Neutrophil (primary cell): ENCODE measurements around the gene ASTN2.

ENCODE experiments used
- H3K27ac ChIP-seq: fragments of 200-600 bp; sonication (generic); 2 replicates; pipeline ENCODE4 v1.5.1; 2016; ENCODE audit warnings: mild to moderate bottlenecking, moderate library complexity
- H3K27me3 ChIP-seq: fragments of 200-600 bp; sonication (generic); 2 replicates; pipeline ENCODE4 v1.6.0; 2016; ENCODE audit warnings: mild to moderate bottlenecking
- H3K36me3 ChIP-seq: fragments of 200-600 bp; sonication (generic); 2 replicates; pipeline ENCODE4 v1.5.1; 2017
- H3K4me1 ChIP-seq, 2 experiments: fragments of 200-600 bp in 1 of 2; sonication (generic) in 1 of 2; 1 replicate in 1 of 2; 2 replicates in 1 of 2; pipeline versions ENCODE4 v1.5.1 to v1.6.1; 2013 to 2016; ENCODE audit warnings: low read depth in 1 of 2, low read length in 1 of 2, mild to moderate bottlenecking in 1 of 2, moderate library complexity in 1 of 2; ENCODE audit not compliant: control insufficient read depth in 1 of 2, insufficient read depth in 1 of 2
- H3K4me3 ChIP-seq, 2 experiments: fragments of 200-600 bp in 1 of 2; sonication (generic) in 1 of 2; 1 replicate in 1 of 2; 2 replicates in 1 of 2; pipeline ENCODE4 v1.5.1; 2013 to 2016; ENCODE audit warnings: low read depth in 1 of 2, low read length in 1 of 2, mild to moderate bottlenecking in 1 of 2, moderate library complexity in 1 of 2
- H3K9me3 ChIP-seq: fragments of 200-600 bp; sonication (generic); 2 replicates; pipeline ENCODE4 v1.5.1; 2016
- TF ChIP-seq, protein P1 (sequence below): fragments of 200-600 bp; sonication (generic); IDR thresholded peaks from 2 replicates; pipeline ENCODE4 v1.5.1; 2016; ENCODE audit warnings: antibody characterized with exemption

Gene ASTN2

DNA sequence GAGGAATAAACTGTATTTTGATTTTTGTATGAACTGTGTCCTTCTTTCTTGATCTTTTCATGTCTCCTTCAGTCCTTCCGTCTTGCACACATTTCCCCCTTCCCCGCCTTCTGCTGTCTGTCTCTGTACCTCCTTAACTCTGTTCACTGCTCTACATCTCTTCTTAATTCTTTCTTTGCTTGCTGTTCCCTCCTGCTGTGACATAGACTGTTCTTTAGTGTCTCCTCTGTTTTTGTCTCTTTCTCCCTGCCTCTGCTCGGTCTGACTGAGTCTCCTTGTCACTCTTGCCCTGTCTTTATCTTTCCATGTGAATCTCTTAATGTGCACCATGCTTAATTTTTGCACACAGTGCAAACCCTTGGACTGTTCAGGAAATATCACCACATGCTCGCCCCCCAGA is 614.8 kb downstream of the ASTN2 start:
- TF ChIP-seq, protein P1, sequence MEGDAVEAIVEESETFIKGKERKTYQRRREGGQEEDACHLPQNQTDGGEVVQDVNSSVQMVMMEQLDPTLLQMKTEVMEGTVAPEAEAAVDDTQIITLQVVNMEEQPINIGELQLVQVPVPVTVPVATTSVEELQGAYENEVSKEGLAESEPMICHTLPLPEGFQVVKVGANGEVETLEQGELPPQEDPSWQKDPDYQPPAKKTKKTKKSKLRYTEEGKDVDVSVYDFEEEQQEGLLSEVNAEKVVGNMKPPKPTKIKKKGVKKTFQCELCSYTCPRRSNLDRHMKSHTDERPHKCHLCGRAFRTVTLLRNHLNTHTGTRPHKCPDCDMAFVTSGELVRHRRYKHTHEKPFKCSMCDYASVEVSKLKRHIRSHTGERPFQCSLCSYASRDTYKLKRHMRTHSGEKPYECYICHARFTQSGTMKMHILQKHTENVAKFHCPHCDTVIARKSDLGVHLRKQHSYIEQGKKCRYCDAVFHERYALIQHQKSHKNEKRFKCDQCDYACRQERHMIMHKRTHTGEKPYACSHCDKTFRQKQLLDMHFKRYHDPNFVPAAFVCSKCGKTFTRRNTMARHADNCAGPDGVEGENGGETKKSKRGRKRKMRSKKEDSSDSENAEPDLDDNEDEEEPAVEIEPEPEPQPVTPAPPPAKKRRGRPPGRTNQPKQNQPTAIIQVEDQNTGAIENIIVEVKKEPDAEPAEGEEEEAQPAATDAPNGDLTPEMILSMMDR = no peak
- H3K4me1 ChIP-seq = no peaks in the 10 kb centered on the region
- no peaks in the 10 kb centered on the region for H3K27me3 ChIP-seq
- no peak overlapping the region for H3K4me3 ChIP-seq
- H3K9me3 ChIP-seq = no peaks in the 10 kb centered on the region
- no peaks in the 10 kb centered on the region for H3K36me3 ChIP-seq
- H3K27ac ChIP-seq = no peak overlapping the region

DNA sequence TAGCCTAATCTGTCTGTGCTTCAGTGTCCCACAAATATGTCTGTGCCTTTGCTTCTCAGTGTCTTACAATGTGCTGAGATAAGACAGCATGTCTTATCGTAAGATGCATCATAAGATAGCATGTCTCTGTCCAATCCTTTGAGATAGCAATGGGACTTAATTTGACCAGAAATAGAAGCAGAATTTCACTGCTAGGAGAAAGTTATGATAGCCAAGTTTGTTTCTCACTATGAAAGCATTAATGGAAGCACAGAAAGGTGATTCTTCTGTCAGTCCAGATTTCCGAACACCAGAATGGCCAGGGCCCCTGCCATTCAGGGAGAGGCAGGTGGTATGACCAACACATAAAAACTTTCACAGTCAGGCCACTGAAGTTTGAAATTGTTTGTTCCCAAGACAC is 616.3 kb downstream of the ASTN2 start:
- H3K36me3 ChIP-seq = no peaks in the 10 kb centered on the region
- no peaks in the 10 kb centered on the region for H3K27me3 ChIP-seq
- H3K27ac ChIP-seq = no peak overlapping the region
- TF ChIP-seq, protein P1 = no peak
- no peaks in the 10 kb centered on the region for H3K9me3 ChIP-seq
- H3K4me3 ChIP-seq = no peak overlapping the region
- H3K4me1 ChIP-seq = no peaks in the 10 kb centered on the region

DNA sequence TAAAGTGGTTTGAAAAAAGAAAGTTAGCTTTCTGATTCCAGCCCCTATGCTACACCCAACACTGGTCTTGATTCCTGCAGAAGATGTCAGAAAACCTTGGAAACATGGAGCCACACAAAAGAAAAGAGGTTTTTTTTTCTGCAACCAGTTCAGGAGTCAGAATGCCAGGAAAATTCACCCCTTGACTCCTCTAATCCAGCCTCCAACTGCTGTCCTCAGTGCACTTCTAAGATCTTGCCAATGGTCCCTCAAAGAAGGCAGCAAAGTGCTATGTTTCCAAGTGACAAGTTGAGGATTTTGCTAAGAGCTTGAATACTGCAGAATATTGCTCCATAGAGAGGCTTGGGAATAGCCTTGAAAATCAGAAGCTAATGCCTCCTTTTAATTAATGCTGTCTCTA is 617.6 kb downstream of the ASTN2 start:
- Histone ChIP-seq H3K4me1 (no peaks in the 10 kb centered on the region), H3K27ac (no peak overlapping the region), H3K36me3 (no peaks in the 10 kb centered on the region), H3K4me3 (no peak overlapping the region), H3K27me3 (no peaks in the 10 kb centered on the region), H3K9me3 (no peaks in the 10 kb centered on the region)
- TF ChIP-seq, protein P1 = no peak

DNA sequence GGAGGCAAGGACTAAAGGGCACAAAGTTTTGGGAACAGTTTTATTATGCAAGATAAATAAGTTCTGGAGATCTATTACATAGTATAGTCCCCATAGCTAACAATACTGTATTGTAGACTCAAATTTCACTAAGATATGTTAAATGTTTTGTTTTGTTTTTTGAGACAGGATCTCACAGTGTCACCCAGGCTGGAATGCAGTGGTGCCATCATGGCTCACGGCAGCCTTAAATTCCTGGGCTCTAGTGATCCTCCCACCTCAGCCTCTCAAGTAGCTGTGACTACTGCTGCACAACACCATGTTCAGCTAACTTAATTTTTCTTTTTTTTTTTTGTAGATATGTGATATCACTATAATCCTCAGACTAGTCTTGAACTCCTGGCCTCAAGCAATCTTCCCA is 618.2 kb downstream of the ASTN2 start:
- Histone ChIP-seq H3K4me3 (no peak overlapping the region), H3K4me1 (no peaks in the 10 kb centered on the region), H3K27me3 (no peaks in the 10 kb centered on the region), H3K27ac (no peak overlapping the region), H3K36me3 (no peaks in the 10 kb centered on the region), H3K9me3 (no peaks in the 10 kb centered on the region)
- TF ChIP-seq, protein P1 = no peak

DNA sequence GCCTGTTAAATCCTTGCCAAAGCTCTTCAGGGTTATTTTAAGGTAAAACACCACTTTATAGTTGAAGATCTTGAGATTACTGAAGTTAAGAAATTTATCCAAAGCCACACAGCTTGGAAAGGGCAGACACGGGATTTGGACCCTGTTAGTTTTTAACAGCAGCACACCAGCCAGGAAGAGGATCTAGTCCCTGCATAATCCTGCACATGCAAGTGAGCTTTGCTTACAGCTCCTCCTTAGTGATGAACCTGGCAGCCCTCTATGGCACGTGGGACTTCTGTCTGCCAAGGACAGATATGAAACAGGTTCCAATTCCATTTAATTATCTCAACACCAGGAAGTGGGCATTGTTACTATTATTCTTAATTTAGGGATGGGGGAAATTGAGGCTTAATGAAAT is 619.0 kb downstream of the ASTN2 start:
- H3K27ac ChIP-seq = no peak overlapping the region

More for the DNA sequence above, 619.0 kb downstream of the ASTN2 start:
- TF ChIP-seq, protein P1 = no peak
- H3K27me3 ChIP-seq = no peaks in the 10 kb centered on the region
- no peak overlapping the region for H3K4me3 ChIP-seq
- no peaks in the 10 kb centered on the region for H3K4me1 ChIP-seq
- H3K9me3 ChIP-seq = no peaks in the 10 kb centered on the region
- H3K36me3 ChIP-seq = no peaks in the 10 kb centered on the region
